Karpas-422 (cell line): ENCODE data around the gene CACNG5. TPM values are rescaled to one million over a fixed set of nuclear protein-coding genes. Genes with fewer than 3 reads are reported as not detected.

Experiments used
- small RNA-seq: library from RNA; depleted of rRNA; stranded (forward); fragments of <200 nt; gene quantifications from one replicate; pipeline ENCODE3, GENCODE V24; 2014
- total RNA-seq: library from RNA; depleted of rRNA; stranded (reverse); fragments of >200 nt; shearing (Covaris generic); gene quantifications from 2 replicates; pipeline ENCODE4 v1.2.3, GENCODE V29; 2014; ENCODE audit warnings: low replicate concordance; rRNA removed

CACNG5 gene
- total RNA-seq, 1 experiment from 2014 or later = not detected

Small RNA genes lying within 50 kb of the gene (small RNA-seq; reads per million reads assigned to genes)
- gene MIR634 = not detected
- gene RNA5SP446 = not detected

Other genes starting within 250 kb of the CACNG5 start
- gene CACNG4, start 129.6 kb downstream of the CACNG5 start, total RNA-seq = not detected in 2 replicates
- gene CACNG1, start 209.4 kb downstream of the CACNG5 start, total RNA-seq = not detected in 2 replicates